ENCODE measurements around the gene S100A10. TPM values are rescaled to one million over a fixed set of nuclear protein-coding genes. Genes with fewer than 3 reads are reported as not detected.

The S100A10 gene
- total and polyA plus RNA-seq, 2 experiments from 2014 or later, result 35.9 to 634 TPM

GRCh38 chr1:151985270-151985669 lies 8.4 kb downstream of the S100A10 start (continued):
- TF ChIP-seq REST (IDR thresholded peaks at IDR 0.05; ENCODE audit: unreplicated experiment), result no peak

GRCh38 chr1:151984313-151984956 lies 9.2 kb downstream of the S100A10 start:
- Mint-ChIP-seq H3K27me3 (ENCODE audit: insufficient read depth, low read depth, poor library complexity) (no peaks in the 10 kb centered on the region), H3K36me3 (ENCODE audit: low read depth) (no peaks in the 10 kb centered on the region), H3K4me1 (peaks cover 16% of the 10 kb centered on the region), H3K9me3 (no peaks in the 10 kb centered on the region), H3K27ac (no peak overlapping the region), H3K4me3 (no peak overlapping the region)
- H3K27me3 ChIP-seq (ENCODE audit: insufficient read depth), result no peaks in the 10 kb centered on the region
- H3K27ac ChIP-seq (ENCODE audit: low read depth), result no peak overlapping the region
- peaks cover 14% of the 10 kb centered on the region for H3K4me1 ChIP-seq (ENCODE audit: insufficient read depth)
- peaks cover 8% of the 10 kb centered on the region; the same call in 1 of the 2 replicates for H4K20me1 ChIP-seq (replicated peaks; ENCODE audit: insufficient read depth)
- H3F3A ChIP-seq (replicated peaks; ENCODE audit: low read depth), result no peaks in the 10 kb centered on the region
- peaks cover 29% of the 10 kb centered on the region for H3K36me3 ChIP-seq (ENCODE audit: insufficient read depth)
- H2AFZ ChIP-seq, result no peak overlapping the region
- H3K79me2 ChIP-seq (replicated peaks; ENCODE audit: insufficient read depth), result peaks cover 24% of the 10 kb centered on the region
- H3K9me2 ChIP-seq (ENCODE audit: insufficient read depth), result no peaks in the 10 kb centered on the region; the same call in 1 of the 2 replicates
- no peak overlapping the region for H3K4me2 ChIP-seq
- ATAC-seq, result no peak
- no peak overlapping the region for H3K4me3 ChIP-seq
- DNase-seq (ENCODE audit: low spot score), result no peak
- TF ChIP-seq ZNF114 (CRISPR knock-in tag; IDR thresholded peaks at IDR 0.05), result no peak
- no peak for TF ChIP-seq REST (IDR thresholded peaks at IDR 0.05; ENCODE audit: unreplicated experiment)
- no peak for TF ChIP-seq NANOG (IDR thresholded peaks at IDR 0.05; ENCODE audit: borderline replicate concordance)
- no peak for TF ChIP-seq ETS1 (IDR thresholded peaks at IDR 0.05)
- TF ChIP-seq STAT1 (IDR thresholded peaks at IDR 0.05; ENCODE audit: unreplicated experiment), result no peak
- no peak for TF ChIP-seq CREB1 (CRISPR knock-in tag; IDR thresholded peaks at IDR 0.05; ENCODE audit: low read depth)
- TF ChIP-seq ZNF462 (CRISPR knock-in tag; IDR thresholded peaks at IDR 0.05), result no peak
- no peak for TF ChIP-seq EZH2phosphoT487 (IDR thresholded peaks at IDR 0.05; ENCODE audit: unreplicated experiment)
